HG03558 (cell line): ENCODE results near the gene CCDC85A.
"Not testable (repeated sequence)": the region's sequence is repeated elsewhere in the genome, so short reads cannot be mapped to it uniquely, and the experiment has no call there.

Experiments
- ATAC-seq: cut with Tn5 transposase; IDR thresholded peaks from one replicate; pipeline ENCODE4 v1.9.1; 2021; ENCODE audit warnings: moderate number of reproducible peaks; ENCODE audit not compliant: unreplicated experiment; ENCODE audit errors: extremely low read depth

CCDC85A gene

GRCh38 chr2:56183643-56184499 lies at the start of gene CCDC85A:
CCDC85A (plus strand) TSS chr2:56183990; CDS start chr2:56184625, 635 bp downstream.
- ATAC-seq = peak; percentile 84

- no peak for ATAC-seq
Observed at GRCh38 chr2:56134861-56135260, 48.9 kb upstream of the CCDC85A start.

GRCh38 chr2:56142497-56143061 lies 41.2 kb upstream of the CCDC85A start:
- not testable (repeated sequence) for ATAC-seq

GRCh38 chr2:56147907-56148306 lies 35.9 kb upstream of the CCDC85A start:
- ATAC-seq = no peak

GRCh38 chr2:56148825-56149224 lies 35.0 kb upstream of the CCDC85A start:
- ATAC-seq = no peak

GRCh38 chr2:56151841-56152240 lies 31.9 kb upstream of the CCDC85A start:
- no peak for ATAC-seq

- no peak for ATAC-seq
Observed at GRCh38 chr2:56155188-56155587, 28.6 kb upstream of the CCDC85A start.

- not testable (repeated sequence) for ATAC-seq
Observed at GRCh38 chr2:56159875-56160274, 23.9 kb upstream of the CCDC85A start.

GRCh38 chr2:56167616-56168562 lies 15.9 kb upstream of the CCDC85A start:
- ATAC-seq = no peak

GRCh38 chr2:56169521-56169920 lies 14.3 kb upstream of the CCDC85A start:
- no peak for ATAC-seq

- ATAC-seq = no peak
Observed at GRCh38 chr2:56170504-56170903, 13.3 kb upstream of the CCDC85A start.

GRCh38 chr2:56170988-56171387 lies 12.8 kb upstream of the CCDC85A start:
- no peak for ATAC-seq

- no peak for ATAC-seq
Observed at GRCh38 chr2:56175779-56176178, 8.0 kb upstream of the CCDC85A start.

GRCh38 chr2:56177420-56178220 lies 6.2 kb upstream of the CCDC85A start:
- peak; percentile 75 for ATAC-seq

- ATAC-seq = no peak
Observed at GRCh38 chr2:56179931-56180330, 3.9 kb upstream of the CCDC85A start.

- no peak for ATAC-seq
Observed at GRCh38 chr2:56182420-56182819, 1.4 kb upstream of the CCDC85A start.

GRCh38 chr2:56184500-56185011 lies 766 bp downstream of the CCDC85A start:
- ATAC-seq = no peak

GRCh38 chr2:56185101-56185581 lies 1.4 kb downstream of the CCDC85A start:
- no peak for ATAC-seq

GRCh38 chr2:56185582-56186046 lies 1.8 kb downstream of the CCDC85A start:
- no peak for ATAC-seq
